Left forelimb (tissue), 1 donor: Measurements from ENCODE around the gene R3HDM1.
"Not testable (repeated sequence)": the region's sequence is repeated elsewhere in the genome, so short reads cannot be mapped to it uniquely, and the experiment has no call there.

Source experiments
- DNase-seq: peaks from one replicate; pipeline ENCODE4 v3.0.0-alpha.2; 2018; ENCODE audit warnings: low spot score

The R3HDM1 gene

DNA sequence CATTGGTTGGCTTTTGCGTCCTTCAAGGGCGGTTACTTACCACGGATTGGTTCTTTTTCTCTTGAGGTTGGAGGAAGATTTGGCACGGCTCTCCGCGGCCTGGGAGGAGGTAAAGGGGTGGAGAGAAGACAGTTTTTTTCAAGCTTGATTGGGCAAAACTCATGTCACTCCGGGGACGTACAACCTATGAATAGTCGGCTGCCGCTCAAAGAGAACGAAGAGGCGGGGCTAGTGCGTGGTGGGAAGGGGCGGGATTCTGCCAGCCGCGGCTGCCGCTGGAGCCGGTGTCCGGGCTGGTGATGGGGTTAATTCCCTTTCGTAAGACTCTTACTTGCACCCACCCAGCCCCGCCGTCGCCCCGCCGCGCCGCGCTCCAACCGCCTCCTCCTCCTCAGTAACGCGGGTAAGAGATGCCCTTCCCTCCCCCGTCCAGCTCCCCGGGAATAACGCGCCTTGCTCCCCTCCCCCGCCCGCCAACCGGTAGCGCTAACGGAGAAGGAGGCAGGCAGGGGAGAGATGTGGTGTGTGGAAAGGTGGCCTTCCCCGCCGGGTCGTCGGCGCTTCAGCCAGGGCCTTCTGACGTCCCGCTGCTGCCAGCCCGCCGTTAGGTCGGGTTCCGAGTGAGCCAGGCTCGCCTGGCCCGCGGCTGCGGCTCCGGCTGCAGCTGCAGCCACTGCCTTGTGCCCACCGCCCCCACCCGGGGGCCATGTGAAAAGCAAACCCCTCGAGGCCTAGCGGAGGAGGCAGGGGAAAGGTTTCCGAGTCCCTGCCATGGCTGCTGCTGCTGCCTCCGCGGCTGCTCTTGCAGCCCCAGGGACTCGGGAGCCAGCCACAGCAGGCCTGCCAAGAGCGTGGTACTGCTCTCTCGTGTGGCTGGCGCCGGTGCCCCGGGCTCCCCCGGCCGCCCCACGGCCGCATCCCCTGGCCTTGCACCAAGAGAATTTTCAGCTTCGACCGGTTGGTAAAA is at the start of gene R3HDM1:
Gene R3HDM1 (plus strand): TSS at position 254 of the 967 bp plus-strand sequence. CDS start 73,362 bp downstream, outside the sequence.
- peak; percentile 96 for DNase-seq

DNA sequence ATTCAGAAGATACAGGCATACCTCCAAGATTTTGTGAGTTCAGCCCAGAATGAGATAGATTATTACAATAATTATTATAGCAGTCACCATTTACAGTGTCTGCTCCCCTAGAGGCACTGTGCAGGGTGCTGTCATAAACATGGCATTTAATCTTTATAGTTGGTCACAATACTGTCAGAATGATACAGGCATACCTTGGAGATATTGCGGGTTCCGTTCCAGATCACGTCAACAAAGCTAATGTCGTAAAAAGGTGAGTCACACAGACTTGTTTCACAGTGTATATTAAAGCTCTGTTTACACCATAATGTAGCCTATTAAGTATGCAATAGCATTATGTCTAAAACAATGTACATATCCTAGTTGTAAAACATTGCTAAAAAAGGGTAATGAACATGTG is 45.8 kb upstream of the R3HDM1 start:
- DNase-seq, result no peak

- no peak for DNase-seq
These were observed 40.9 kb upstream of the R3HDM1 start for GRCh38 chr2:135490376-135490775.

DNA sequence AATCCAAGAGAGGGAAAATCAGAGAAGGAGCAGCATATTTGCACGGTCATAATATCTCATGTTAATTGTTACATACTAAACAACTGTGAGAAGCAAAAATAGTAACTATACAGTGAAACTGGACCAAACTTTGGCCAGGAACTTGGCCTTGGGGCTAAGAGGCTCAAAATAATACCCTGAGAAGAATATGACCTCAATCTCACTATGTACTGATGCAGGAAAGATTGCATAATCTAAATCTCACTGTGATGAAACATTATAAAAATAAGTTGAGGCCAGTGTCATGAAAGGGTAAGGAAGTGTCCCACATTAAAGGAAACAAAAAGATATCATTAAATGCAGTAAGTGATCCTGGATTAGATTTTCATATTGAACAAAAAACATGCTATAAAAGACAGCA is 36.8 kb upstream of the R3HDM1 start:
- DNase-seq, result no peak

DNA sequence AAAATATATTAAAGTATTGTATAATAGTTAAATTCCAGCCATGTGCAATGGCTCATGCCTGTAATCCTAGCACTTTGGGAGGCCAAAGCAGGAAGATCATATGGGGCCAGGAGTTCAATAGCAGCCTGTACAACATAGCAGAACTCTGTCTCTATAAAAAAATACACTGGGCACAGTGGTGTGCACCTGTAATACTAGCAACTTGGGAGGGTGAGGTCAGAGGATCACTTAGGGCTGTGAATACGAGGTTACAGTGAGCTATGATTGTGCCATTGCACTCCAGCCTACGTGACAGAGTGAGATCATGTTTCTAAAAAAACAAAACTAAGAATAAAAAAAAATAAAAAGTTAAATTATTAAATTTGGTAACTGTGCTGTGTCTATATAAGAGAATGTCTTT is 36.4 kb upstream of the R3HDM1 start:
- DNase-seq, result no peak

- DNase-seq, result not testable (repeated sequence)
These were observed 32.7 kb upstream of the R3HDM1 start for GRCh38 chr2:135498588-135498987.

GRCh38 chr2:135504811-135505210 is 26.5 kb upstream of the R3HDM1 start:
- no peak for DNase-seq

- DNase-seq, result no peak
These were observed 20.7 kb upstream of the R3HDM1 start for GRCh38 chr2:135510577-135510976.

GRCh38 chr2:135512099-135512498 is 19.2 kb upstream of the R3HDM1 start:
- DNase-seq, result no peak

- DNase-seq, result no peak
These were observed 5.5 kb upstream of the R3HDM1 start for GRCh38 chr2:135525786-135526185.

- no peak for DNase-seq
These were observed 3.3 kb upstream of the R3HDM1 start for GRCh38 chr2:135528006-135528405.

DNA sequence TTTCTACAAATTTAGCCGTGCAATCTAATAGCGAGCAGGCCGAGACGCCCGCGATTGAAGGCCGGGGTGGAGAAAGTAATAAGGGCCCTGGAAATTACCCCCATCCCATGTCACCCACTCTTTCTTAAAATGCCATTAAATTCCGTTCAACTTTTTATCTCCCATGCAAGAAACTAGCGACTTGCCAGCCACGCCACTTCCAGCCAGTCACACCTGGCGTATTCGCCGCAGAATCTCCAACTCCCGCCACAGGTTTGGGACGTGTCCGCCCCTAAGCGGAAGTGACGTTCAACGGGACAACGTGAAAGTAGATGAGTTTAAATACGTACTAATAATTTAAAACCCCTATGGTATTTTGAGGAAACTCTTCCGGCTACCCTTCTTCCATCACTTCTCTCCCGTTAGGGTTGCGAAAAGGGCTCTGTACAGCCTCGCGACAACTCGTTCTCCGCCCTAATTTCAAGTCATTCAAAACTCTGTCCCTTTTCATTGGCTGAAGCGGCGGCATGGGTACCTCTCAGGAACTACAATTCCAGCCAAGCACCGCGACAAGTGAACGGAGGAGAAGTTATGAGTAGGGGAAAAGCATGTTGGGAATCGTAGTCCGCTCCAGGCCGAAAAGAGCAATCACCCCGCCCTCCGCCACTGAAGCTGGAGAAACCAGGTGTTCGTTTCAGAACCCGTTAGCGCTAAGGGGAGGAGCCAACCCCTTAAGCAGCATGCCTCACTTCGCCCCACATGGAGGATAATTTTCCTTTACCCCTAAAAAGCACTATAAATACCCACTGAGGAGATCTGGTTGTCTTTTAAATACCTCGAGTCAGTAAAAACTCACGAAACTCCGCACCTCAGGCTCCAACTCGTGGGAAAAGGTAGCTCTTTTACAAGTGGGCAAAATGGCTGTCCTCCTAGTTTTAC is 712 bp upstream of the R3HDM1 start, which contains the start of gene ZRANB3:
Gene ZRANB3 (minus strand): TSS at position 906 of the 918 bp plus-strand sequence.
- peak; percentile 94 for DNase-seq

- DNase-seq, result no peak
These were observed 1.3 kb downstream of the R3HDM1 start for GRCh38 chr2:135532581-135532980.

DNA sequence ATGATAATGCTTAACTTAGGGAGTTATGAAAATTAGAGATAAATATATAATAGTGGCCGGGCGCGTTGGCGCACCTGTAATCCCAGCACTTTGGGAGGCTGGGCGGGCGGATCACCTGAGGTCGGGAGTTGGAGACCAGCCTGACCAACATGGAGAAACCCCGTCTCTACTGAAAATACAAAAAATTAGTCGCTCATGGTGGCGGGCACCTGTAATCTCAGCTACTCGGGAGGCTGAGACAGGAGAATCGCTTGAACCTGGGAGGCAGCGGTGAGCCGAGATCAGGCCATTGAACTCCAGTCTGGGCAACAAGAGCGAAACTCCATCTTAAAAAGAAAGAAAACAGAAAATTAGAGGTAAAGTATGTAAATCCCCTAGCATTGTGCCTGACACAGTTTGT is 2.3 kb downstream of the R3HDM1 start:
- not testable (repeated sequence) for DNase-seq

DNA sequence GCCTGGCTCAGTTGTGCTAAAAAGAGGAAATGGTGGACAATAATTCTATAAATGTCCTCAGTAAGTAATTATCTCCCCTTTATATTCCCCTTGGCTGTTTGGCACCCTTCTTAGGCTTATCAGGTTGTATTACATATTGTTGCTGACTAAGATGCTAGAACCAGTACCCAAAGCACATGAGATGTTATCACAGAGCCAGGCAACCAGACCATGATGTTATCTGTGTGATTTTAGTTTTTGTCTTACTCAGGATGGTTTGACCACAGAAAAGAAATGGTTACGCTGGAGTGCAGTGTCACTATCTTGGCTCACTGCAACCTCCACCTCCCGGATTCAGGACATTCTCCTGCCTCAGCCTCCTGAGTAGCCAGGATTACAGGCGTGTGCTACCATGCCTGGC is 15.2 kb downstream of the R3HDM1 start:
- DNase-seq, result no peak

DNA sequence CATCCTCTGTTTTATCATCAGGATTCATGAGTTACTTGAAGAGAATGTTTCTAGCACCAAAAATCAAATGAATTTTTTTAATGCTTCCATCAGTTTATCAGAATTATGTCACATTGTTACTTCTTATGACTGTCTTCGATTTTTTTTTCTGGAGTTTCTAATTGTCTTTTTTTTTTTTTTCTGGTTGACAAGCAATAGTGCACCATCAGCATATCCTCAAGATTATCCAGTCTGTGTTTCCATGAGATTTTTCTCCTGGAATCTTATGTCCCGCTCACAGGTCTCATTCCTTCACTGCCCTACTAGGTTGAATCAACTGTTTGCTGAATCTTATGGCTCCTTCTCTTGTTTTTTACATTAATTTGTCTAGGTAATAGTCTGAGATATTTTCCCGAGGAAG is 16.0 kb downstream of the R3HDM1 start:
- no peak for DNase-seq

DNA sequence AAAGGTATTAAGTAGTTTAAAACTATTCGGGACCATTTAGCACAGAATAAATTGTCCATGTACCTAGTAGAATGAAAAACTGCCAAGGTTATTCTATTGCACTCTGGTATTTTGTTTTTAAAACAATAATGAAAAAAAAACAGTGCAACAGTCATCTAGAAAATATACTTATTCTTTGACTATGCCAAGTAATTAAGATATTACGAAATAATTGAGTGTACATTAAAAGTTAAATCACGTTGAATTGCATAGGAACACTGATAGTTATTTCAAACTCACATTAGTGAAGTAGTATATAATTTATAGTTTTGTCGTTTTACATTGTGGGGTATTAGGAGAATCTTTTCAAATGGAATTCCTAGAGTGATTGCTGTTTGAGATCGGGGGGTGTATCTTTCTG is 20.1 kb downstream of the R3HDM1 start:
- DNase-seq, result no peak

GRCh38 chr2:135552887-135553286 is 21.6 kb downstream of the R3HDM1 start:
- no peak for DNase-seq

GRCh38 chr2:135555311-135555710 is 24.0 kb downstream of the R3HDM1 start:
- DNase-seq, result no peak

GRCh38 chr2:135557530-135557929 is 26.2 kb downstream of the R3HDM1 start:
- no peak for DNase-seq

GRCh38 chr2:135561925-135562324 is 30.6 kb downstream of the R3HDM1 start:
- no peak for DNase-seq

DNA sequence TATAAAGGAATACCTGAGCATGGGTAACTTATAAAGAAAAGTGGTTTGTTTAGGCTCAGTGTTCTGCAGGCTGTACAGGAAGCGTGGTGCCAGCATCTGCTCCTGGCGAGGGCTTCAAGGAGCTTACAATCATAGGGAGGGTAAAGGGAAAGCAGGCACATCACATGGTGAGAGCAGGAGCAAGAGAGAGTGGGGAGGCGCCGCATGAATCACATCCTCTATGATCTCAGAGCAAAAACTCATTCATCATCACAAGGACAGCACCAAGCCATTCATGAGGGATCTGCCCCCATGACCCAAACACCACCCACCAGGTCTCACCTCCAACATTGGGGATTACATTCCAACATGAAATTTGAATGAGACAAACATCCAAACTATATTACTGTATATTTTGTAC is 32.5 kb downstream of the R3HDM1 start:
- DNase-seq, result no peak

DNA sequence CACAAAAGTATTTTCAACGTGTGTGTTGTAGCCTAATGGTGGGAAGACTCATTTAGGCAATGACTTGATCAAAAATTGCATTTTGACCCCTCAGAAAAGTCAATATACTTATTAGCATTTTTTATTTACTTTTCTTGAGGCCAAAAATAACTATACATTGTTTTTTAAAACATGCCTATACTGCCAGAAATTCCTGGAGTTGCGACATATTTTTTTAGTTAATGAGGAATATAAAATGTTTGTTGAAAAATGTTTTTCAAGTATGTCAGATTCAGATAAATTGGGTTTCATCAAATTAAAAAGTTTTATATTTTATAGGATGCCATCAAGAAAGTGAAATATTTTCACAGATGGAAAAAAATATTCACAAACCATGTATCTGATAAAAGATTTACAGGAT is 39.6 kb downstream of the R3HDM1 start:
- DNase-seq, result no peak
